ENCODE data around the gene SPG11.

GRCh38 chr15:44595246-44595645 lies 68.2 kb downstream of the SPG11 start:
- TF ChIP-seq CTCF (IDR thresholded peaks at IDR 0.05; ENCODE audit: borderline replicate concordance, extremely low read depth, low read length, poor library complexity, severe bottlenecking) (no peak), EZH2 (IDR thresholded peaks at IDR 0.05; ENCODE audit: borderline replicate concordance, low read depth, low read length, severe bottlenecking) (no peak)
